ENCODE measurements around the gene CUL7. TPM values are rescaled to one million over a fixed set of nuclear protein-coding genes. Genes with fewer than 3 reads are reported as not detected.

Gene CUL7
- total and polyA plus RNA-seq, 9 of the 15 experiments (the other 6 are each of a cell fraction or from before 2014, with no cell fraction given) = 0.44 to 20.1 (median 8.6) TPM

- no peak for TF ChIP-seq MNT (conservative IDR thresholded peaks at IDR 0.05)
- TF ChIP-seq ZNF347 (CRISPR knock-in tag; IDR thresholded peaks at IDR 0.05; ENCODE audit: low read depth) = no peak
- 0 out of 4 replicates have a peak, but pooled peaks of 1 of the 2 experiments have one; percentile 28 for TF ChIP-seq FOXA3 (CRISPR knock-in tag; conservative IDR thresholded peaks at IDR 0.05 in 1 of 2, IDR thresholded peaks at IDR 0.05 in 1 of 2)
- TF ChIP-seq ZNF589 (CRISPR knock-in tag; IDR thresholded peaks at IDR 0.05; ENCODE audit: low read depth) = no peak
- TF ChIP-seq, protein P1, sequence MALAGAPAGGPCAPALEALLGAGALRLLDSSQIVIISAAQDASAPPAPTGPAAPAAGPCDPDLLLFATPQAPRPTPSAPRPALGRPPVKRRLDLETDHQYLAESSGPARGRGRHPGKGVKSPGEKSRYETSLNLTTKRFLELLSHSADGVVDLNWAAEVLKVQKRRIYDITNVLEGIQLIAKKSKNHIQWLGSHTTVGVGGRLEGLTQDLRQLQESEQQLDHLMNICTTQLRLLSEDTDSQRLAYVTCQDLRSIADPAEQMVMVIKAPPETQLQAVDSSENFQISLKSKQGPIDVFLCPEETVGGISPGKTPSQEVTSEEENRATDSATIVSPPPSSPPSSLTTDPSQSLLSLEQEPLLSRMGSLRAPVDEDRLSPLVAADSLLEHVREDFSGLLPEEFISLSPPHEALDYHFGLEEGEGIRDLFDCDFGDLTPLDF (CRISPR knock-in tag; IDR thresholded peaks at IDR 0.05) = peak; percentile 35; the same call in 1 of the 2 replicates
- TF ChIP-seq ZBTB5 (IDR thresholded peaks at IDR 0.05) = no peak
- no peak for TF ChIP-seq ZEB2 (IDR thresholded peaks at IDR 0.05)
- no peak for TF ChIP-seq ZNF436 (CRISPR knock-in tag; IDR thresholded peaks at IDR 0.05)
- peak; percentile 62 for TF ChIP-seq POLR2G (IDR thresholded peaks at IDR 0.05; ENCODE audit: low read depth, low read length)
- no peak for TF ChIP-seq SIX5 (IDR thresholded peaks at IDR 0.05; ENCODE audit: borderline replicate concordance in 1 of 2, insufficient read depth in 1 of 2, low read depth in 1 of 2, low read length in 2 of 2)
- TF ChIP-seq NR1H2 (CRISPR knock-in tag; IDR thresholded peaks at IDR 0.05) = no peak
- TF ChIP-seq, protein P2, sequence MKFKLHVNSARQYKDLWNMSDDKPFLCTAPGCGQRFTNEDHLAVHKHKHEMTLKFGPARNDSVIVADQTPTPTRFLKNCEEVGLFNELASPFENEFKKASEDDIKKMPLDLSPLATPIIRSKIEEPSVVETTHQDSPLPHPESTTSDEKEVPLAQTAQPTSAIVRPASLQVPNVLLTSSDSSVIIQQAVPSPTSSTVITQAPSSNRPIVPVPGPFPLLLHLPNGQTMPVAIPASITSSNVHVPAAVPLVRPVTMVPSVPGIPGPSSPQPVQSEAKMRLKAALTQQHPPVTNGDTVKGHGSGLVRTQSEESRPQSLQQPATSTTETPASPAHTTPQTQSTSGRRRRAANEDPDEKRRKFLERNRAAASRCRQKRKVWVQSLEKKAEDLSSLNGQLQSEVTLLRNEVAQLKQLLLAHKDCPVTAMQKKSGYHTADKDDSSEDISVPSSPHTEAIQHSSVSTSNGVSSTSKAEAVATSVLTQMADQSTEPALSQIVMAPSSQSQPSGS (CRISPR knock-in tag; IDR thresholded peaks at IDR 0.05) = no peak
- no peak for TF ChIP-seq BRD4 (IDR thresholded peaks at IDR 0.05)
- no peak for TF ChIP-seq ZNF316 (IDR thresholded peaks at IDR 0.05)
- no peak for TF ChIP-seq RFX7 (CRISPR knock-in tag; IDR thresholded peaks at IDR 0.05)
Measured at GRCh38 chr6:43052225-43052841, 1.3 kb downstream of the CUL7 start (continued).
